Cardiac muscle cell (in vitro differentiated cells and primary cell): Measurements from ENCODE around the gene CGRRF1. TPM values are rescaled to one million over a fixed set of nuclear protein-coding genes. Genes with fewer than 3 reads are reported as not detected.

ENCODE experiments used
- DNase-seq, 2 donors: peaks; one replicate each; pipeline versions ENCODE4 v3.0.0 to v3.0.0-alpha.2; 2010 to 2017; ENCODE audit warnings: low read depth in 1 of 2, low spot score in 1 of 2
- H3K27ac ChIP-seq: fragments of 200-600 bp; sonication (generic); 2 replicates; pipeline ENCODE4 v1.5.1; 2016
- H3K27me3 ChIP-seq: fragments of 200-600 bp; sonication (generic); 2 replicates; pipeline ENCODE4 v1.6.0; 2016; ENCODE audit warnings: control low read depth
- H3K36me3 ChIP-seq: fragments of 200-600 bp; sonication (generic); 2 replicates; pipeline ENCODE4 v1.5.1; 2016; ENCODE audit warnings: control low read depth
- H3K4me1 ChIP-seq: fragments of 200-600 bp; sonication (generic); 2 replicates; pipeline ENCODE4 v1.8.1; 2017; ENCODE audit warnings: low read depth, mild to moderate bottlenecking, mixed run types
- H3K4me3 ChIP-seq: fragments of 200-600 bp; sonication (generic); 2 replicates; pipeline ENCODE4 v1.5.1; 2016; ENCODE audit warnings: mild to moderate bottlenecking
- H3K9me3 ChIP-seq: fragments of 200-600 bp; sonication (generic); 2 replicates; pipeline ENCODE4 v1.5.1; 2017; ENCODE audit warnings: low read depth, mild to moderate bottlenecking, control low read depth
- polyA plus RNA-seq: library from polyadenylated mRNA; unstranded; fragments of >200 nt; fragmentation: Nextera tagmentation; extraction: Ambion mirVana; gene quantifications from 2 replicates; pipeline ENCODE4 v1.2.1, GENCODE V29; 2016
- total RNA-seq: library from RNA; depleted of rRNA; stranded (reverse); fragments of >200 nt; gene quantifications from 2 replicates; pipeline ENCODE4 v1.2.3, GENCODE V29; 2016
- TF ChIP-seq, protein P1 (sequence below): IDR thresholded peaks from 2 replicates; pipeline ENCODE4 v1.5.1; 2012; ENCODE audit warnings: low read depth, mild to moderate bottlenecking, low read length

CGRRF1 gene
- total and polyA plus RNA-seq, 2 experiments from 2014 or later, result 8.4 to 22.9 TPM

DNA sequence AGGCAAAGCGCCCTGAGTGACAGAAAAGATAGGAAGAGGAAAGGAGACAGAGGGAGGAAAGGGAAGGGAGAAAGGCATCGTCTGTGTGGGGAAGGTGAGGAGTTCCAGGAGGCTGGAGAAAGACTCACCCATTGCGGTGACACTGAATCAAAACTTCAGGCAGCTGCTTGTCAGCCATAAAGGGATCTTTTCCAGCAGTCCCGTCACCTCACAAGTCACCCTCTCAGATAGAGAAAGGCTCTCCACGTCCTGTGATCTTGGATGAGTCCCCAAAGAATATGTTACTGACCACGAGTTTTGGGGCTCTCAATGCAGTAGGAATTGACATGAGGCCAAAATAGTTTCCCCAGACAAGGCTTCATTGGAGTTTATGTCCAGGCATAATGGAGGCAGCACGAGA lies 11.1 kb upstream of the CGRRF1 start:
- DNase-seq, result no peak
- H3K4me1 ChIP-seq, result no peaks in the 10 kb centered on the region

DNA sequence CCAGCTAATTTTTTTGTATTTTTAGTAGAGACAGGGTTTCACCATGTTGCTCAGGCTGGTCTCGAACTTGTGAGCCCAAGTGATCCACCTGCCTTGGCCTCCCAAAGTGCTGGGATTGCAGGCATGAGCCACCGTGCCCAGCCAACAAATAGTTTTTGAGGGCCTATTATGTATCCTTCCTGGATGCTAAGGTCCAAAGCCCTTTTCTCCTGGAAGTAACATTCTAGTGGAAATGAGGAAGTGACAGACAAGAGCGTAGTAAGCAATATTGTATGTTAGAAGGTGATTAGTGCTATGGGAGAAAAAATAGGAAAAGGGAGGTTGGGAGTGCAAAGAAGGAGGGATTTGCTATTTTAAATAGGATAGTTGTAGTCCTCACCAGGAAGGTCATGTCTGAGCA lies 9.0 kb upstream of the CGRRF1 start:
- TF ChIP-seq, protein P1, sequence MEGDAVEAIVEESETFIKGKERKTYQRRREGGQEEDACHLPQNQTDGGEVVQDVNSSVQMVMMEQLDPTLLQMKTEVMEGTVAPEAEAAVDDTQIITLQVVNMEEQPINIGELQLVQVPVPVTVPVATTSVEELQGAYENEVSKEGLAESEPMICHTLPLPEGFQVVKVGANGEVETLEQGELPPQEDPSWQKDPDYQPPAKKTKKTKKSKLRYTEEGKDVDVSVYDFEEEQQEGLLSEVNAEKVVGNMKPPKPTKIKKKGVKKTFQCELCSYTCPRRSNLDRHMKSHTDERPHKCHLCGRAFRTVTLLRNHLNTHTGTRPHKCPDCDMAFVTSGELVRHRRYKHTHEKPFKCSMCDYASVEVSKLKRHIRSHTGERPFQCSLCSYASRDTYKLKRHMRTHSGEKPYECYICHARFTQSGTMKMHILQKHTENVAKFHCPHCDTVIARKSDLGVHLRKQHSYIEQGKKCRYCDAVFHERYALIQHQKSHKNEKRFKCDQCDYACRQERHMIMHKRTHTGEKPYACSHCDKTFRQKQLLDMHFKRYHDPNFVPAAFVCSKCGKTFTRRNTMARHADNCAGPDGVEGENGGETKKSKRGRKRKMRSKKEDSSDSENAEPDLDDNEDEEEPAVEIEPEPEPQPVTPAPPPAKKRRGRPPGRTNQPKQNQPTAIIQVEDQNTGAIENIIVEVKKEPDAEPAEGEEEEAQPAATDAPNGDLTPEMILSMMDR, result no peak
- no peak overlapping the region for H3K27ac ChIP-seq
- DNase-seq, result no peak
- no peaks in the 10 kb centered on the region for H3K36me3 ChIP-seq
- H3K4me1 ChIP-seq, result no peaks in the 10 kb centered on the region
- H3K27me3 ChIP-seq, result no peaks in the 10 kb centered on the region
- no peak overlapping the region for H3K4me3 ChIP-seq
- H3K9me3 ChIP-seq, result no peaks in the 10 kb centered on the region

More for the DNA sequence above, 11.1 kb upstream of the CGRRF1 start:
- TF ChIP-seq, protein P1, result no peak
- Histone ChIP-seq H3K36me3 (no peaks in the 10 kb centered on the region), H3K27me3 (no peaks in the 10 kb centered on the region), H3K27ac (no peak overlapping the region), H3K9me3 (no peaks in the 10 kb centered on the region), H3K4me3 (no peak overlapping the region)

DNA sequence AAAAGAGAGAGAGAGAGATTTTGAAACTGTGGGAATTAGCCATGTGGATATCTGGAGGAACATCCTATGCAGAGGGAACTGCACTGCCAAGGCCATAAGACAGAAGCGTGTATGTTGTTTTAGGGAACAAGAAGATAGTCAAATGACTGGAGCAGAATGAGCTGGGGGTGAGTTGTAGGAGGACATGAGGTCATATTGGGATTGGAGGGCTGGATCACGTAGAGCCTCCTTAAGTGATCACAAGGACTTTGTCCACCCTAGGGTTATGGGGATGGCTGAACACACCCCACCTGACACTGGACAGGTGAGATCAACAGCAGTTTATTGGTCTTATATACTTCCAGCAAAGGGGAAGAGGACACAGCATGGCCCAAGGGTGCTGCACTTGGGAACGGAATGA lies 8.2 kb upstream of the CGRRF1 start:
- TF ChIP-seq, protein P1, result no peak
- H3K36me3 ChIP-seq, result no peaks in the 10 kb centered on the region
- H3K27me3 ChIP-seq, result no peaks in the 10 kb centered on the region
- no peak overlapping the region for H3K4me3 ChIP-seq
- H3K9me3 ChIP-seq, result no peaks in the 10 kb centered on the region
- no peaks in the 10 kb centered on the region for H3K4me1 ChIP-seq
- H3K27ac ChIP-seq, result no peak overlapping the region
- no peak for DNase-seq

DNA sequence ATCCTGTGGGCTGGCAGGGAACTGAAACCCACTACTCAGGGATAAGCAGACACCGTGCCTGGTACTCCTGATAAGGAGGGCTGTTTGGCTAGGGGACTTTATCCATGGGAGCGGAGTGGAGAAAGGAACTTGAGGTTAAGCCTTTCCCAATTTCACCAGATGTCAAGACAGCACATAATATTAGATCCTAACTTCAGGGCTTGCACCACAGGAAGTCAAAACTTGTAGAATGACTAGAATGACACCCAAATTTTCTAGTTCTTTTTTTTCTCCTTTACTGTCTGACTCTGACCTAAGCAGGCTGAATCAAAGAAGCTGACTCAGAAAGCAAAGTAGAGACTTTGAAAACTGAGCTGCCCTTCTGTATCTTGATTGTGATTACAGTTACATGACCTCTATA lies 7.1 kb upstream of the CGRRF1 start:
- no peaks in the 10 kb centered on the region for H3K36me3 ChIP-seq
- H3K27ac ChIP-seq, result no peak overlapping the region
- peak in 1 of 2 donors; percentile 40 for DNase-seq
- H3K4me3 ChIP-seq, result no peak overlapping the region
- H3K9me3 ChIP-seq, result no peaks in the 10 kb centered on the region
- H3K27me3 ChIP-seq, result no peaks in the 10 kb centered on the region
- TF ChIP-seq, protein P1, result no peak
- no peaks in the 10 kb centered on the region for H3K4me1 ChIP-seq

DNA sequence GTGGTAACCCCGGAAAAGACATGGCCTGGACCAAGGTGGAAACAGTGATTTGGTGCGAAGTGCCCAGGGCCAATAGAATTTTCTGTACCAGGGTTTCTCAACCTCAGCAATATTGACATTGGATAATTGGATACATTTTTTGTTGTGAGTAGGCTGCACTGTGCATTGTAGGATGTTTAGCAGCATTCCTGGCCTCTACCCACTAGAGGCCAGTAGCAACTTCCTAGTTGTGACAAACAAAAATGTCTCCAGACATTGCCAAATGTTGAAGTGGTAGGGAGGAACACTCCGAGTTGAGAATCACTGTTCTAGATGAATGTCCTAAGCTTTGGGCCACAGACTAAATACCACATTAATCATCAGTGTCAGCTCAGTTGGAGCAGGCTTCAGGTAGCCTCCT lies 6.2 kb upstream of the CGRRF1 start:
- H3K36me3 ChIP-seq, result no peaks in the 10 kb centered on the region
- H3K9me3 ChIP-seq, result no peaks in the 10 kb centered on the region
- H3K4me3 ChIP-seq, result no peak overlapping the region
- no peaks in the 10 kb centered on the region for H3K4me1 ChIP-seq
- H3K27me3 ChIP-seq, result no peaks in the 10 kb centered on the region
- peak; percentile 18 to 65 for DNase-seq
- H3K27ac ChIP-seq, result no peak overlapping the region
- TF ChIP-seq, protein P1, result peak; percentile 52

DNA sequence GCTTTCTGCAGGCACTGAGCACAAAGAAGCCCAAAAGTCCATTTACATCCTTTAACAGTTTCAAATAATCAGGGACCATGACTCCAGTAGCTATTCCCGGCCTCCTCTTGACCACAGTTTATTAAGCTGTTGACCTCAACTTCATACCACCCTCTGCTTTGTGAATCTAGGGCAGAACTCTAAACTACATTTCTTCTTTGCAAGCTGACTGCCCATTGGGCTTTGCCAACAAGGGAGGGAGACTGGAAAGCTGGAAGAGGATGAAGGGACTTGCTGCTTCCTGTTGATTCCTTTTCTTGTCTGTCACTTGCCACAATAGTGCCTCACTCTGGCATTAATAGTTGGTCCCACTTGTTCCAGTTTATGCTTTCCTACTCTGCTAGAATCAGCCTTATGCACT lies 2.7 kb downstream of the CGRRF1 start:
- no peak for DNase-seq
- Histone ChIP-seq H3K4me3 (no peak overlapping the region), H3K27ac (peak overlapping the region; percentile 24), H3K27me3 (no peaks in the 10 kb centered on the region), H3K36me3 (peaks cover 3% of the 10 kb centered on the region), H3K4me1 (peaks cover 15% of the 10 kb centered on the region), H3K9me3 (no peaks in the 10 kb centered on the region)
- TF ChIP-seq, protein P1, result no peak
